Kidney epithelial cell (primary cell): ENCODE results near the gene IL4I1. TPM values are rescaled to one million over a fixed set of nuclear protein-coding genes. Genes with fewer than 3 reads are reported as not detected.

Experiments
- DNase-seq: peaks from one replicate; pipeline ENCODE4 v3.0.0-alpha.2; 2010; ENCODE audit warnings: low read depth
- H3K27me3 ChIP-seq: 2 replicates; pipeline ENCODE4 v1.6.0; 2011; ENCODE audit warnings: low read length; ENCODE audit not compliant: control insufficient read depth, insufficient read depth
- H3K36me3 ChIP-seq: 2 replicates; pipeline ENCODE4 v1.5.1; 2011; ENCODE audit warnings: low read length; ENCODE audit not compliant: control insufficient read depth, insufficient read depth
- H3K4me3 ChIP-seq: 2 replicates; pipeline ENCODE4 v1.5.1; 2011; ENCODE audit warnings: low read depth, mild to moderate bottlenecking, control low read depth, low read length
- CTCF ChIP-seq: IDR thresholded peaks from 2 replicates; pipeline ENCODE4 v1.5.1; 2011; ENCODE audit warnings: mild to moderate bottlenecking, moderate library complexity, low read length, control low read depth, inconsistent platforms; ENCODE audit not compliant: insufficient read depth, poor library complexity, severe bottlenecking
- total RNA-seq: library from RNA; depleted of rRNA; stranded (reverse); fragments of >200 nt; gene quantifications from 2 replicates; pipeline ENCODE4 v1.2.3, GENCODE V29; 2015

IL4I1 gene
- total RNA-seq, 1 donor from 2014 or later = 8.2 TPM

- DNase-seq = no peak
- Histone ChIP-seq H3K27me3 (peaks cover 2% of the 10 kb centered on the region), H3K4me3 (peak overlapping the region; percentile 3), H3K36me3 (peaks cover under 1% of the 10 kb centered on the region)
- TF ChIP-seq CTCF = peak; percentile 98
Observed at GRCh38 chr19:49937750-49938381, 41.2 kb upstream of the IL4I1 start.

GRCh38 chr19:49936549-49936948 lies 39.9 kb upstream of the IL4I1 start:
- no peak for DNase-seq
- Histone ChIP-seq H3K36me3 (peaks cover 2% of the 10 kb centered on the region), H3K27me3 (peaks cover 2% of the 10 kb centered on the region), H3K4me3 (no peak overlapping the region)
- TF ChIP-seq CTCF = no peak

GRCh38 chr19:49933643-49934042 lies 37.0 kb upstream of the IL4I1 start:
- no peak for TF ChIP-seq CTCF
- Histone ChIP-seq H3K36me3 (peaks cover 2% of the 10 kb centered on the region), H3K27me3 (no peaks in the 10 kb centered on the region), H3K4me3 (no peak overlapping the region)
- DNase-seq = no peak

- DNase-seq = no peak
- H3K27me3 ChIP-seq = no peaks in the 10 kb centered on the region
Observed at GRCh38 chr19:49932731-49933131, 36.0 kb upstream of the IL4I1 start.

GRCh38 chr19:49932041-49932451 lies 35.4 kb upstream of the IL4I1 start:
- peaks cover 4% of the 10 kb centered on the region for H3K36me3 ChIP-seq
- peak; percentile 31 for DNase-seq
- no peak for TF ChIP-seq CTCF
- H3K4me3 ChIP-seq = no peak overlapping the region
- no peaks in the 10 kb centered on the region for H3K27me3 ChIP-seq

More at GRCh38 chr19:49932731-49933131, 36.0 kb upstream of the IL4I1 start:
- Histone ChIP-seq H3K4me3 (no peak overlapping the region), H3K36me3 (peaks cover 2% of the 10 kb centered on the region)
- TF ChIP-seq CTCF = no peak
